Measurements from ENCODE around the gene PWWP2B. TPM values are rescaled to one million over a fixed set of nuclear protein-coding genes. Genes with fewer than 3 reads are reported as not detected.

The PWWP2B gene
- total RNA-seq, 1 experiment from 2014 or later: 51.6 TPM

DNA sequence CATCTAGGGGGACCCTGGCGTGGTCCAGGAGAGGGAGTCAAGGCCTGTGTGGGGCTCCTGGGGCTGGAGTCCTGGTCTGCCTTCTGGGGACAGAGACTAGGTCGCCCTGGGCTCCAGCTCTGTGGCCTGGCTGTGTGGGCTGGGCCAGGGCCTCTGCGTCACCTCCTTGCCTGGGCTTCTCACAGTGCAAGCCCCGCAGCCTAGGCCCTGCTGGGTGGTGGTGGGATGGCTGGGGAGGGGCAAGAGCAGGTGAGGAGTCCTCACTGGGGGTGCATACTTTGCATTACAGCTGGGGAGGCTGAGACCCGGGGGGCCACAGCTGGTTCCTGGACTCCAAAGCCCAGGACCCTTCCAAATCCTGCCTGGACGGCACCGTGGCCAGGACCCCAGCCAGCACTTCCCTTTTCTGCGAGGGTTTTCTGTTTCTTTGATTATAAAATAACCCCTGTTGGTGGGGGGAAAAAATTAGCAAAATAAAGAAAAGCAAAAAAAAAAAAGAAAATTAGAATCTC lies 23.5 kb downstream of the PWWP2B start:
- DNase-seq (ENCODE audit: low read depth, low spot score): no peak
- ATAC-seq: peak; percentile 53
- POLR2A ChIA-PET: interaction anchor here (0.6 kb wide), 1 partner anchor 106 kb away, joined by 3 read pairs; no protein-coding TSS in a partner anchor
- TF ChIP-seq TCF7L2 (IDR thresholded peaks at IDR 0.05; ENCODE audit: low read depth, low read length) (no peak), POLR2AphosphoS5 (IDR thresholded peaks at IDR 0.05; ENCODE audit: low read depth, low read length) (no peak; the same call in 1 of the 2 replicates), SIN3A (IDR thresholded peaks at IDR 0.05; ENCODE audit: borderline replicate concordance, insufficient read depth, low read depth, low read length) (no peak)
- TF ChIP-seq, protein P1, sequence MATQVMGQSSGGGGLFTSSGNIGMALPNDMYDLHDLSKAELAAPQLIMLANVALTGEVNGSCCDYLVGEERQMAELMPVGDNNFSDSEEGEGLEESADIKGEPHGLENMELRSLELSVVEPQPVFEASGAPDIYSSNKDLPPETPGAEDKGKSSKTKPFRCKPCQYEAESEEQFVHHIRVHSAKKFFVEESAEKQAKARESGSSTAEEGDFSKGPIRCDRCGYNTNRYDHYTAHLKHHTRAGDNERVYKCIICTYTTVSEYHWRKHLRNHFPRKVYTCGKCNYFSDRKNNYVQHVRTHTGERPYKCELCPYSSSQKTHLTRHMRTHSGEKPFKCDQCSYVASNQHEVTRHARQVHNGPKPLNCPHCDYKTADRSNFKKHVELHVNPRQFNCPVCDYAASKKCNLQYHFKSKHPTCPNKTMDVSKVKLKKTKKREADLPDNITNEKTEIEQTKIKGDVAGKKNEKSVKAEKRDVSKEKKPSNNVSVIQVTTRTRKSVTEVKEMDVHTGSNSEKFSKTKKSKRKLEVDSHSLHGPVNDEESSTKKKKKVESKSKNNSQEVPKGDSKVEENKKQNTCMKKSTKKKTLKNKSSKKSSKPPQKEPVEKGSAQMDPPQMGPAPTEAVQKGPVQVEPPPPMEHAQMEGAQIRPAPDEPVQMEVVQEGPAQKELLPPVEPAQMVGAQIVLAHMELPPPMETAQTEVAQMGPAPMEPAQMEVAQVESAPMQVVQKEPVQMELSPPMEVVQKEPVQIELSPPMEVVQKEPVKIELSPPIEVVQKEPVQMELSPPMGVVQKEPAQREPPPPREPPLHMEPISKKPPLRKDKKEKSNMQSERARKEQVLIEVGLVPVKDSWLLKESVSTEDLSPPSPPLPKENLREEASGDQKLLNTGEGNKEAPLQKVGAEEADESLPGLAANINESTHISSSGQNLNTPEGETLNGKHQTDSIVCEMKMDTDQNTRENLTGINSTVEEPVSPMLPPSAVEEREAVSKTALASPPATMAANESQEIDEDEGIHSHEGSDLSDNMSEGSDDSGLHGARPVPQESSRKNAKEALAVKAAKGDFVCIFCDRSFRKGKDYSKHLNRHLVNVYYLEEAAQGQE (IDR thresholded peaks at IDR 0.05; ENCODE audit: insufficient read depth in 1 of 2, low read depth in 2 of 2, low read length in 1 of 2): no peak
- TF ChIP-seq, protein P2, sequence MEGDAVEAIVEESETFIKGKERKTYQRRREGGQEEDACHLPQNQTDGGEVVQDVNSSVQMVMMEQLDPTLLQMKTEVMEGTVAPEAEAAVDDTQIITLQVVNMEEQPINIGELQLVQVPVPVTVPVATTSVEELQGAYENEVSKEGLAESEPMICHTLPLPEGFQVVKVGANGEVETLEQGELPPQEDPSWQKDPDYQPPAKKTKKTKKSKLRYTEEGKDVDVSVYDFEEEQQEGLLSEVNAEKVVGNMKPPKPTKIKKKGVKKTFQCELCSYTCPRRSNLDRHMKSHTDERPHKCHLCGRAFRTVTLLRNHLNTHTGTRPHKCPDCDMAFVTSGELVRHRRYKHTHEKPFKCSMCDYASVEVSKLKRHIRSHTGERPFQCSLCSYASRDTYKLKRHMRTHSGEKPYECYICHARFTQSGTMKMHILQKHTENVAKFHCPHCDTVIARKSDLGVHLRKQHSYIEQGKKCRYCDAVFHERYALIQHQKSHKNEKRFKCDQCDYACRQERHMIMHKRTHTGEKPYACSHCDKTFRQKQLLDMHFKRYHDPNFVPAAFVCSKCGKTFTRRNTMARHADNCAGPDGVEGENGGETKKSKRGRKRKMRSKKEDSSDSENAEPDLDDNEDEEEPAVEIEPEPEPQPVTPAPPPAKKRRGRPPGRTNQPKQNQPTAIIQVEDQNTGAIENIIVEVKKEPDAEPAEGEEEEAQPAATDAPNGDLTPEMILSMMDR (IDR thresholded peaks at IDR 0.05): no peak
- Histone ChIP-seq H3K4me1 (ENCODE audit: control insufficient read depth, insufficient read depth, low read length) (peaks cover 58% of the 10 kb centered on the region), H3K9me3 (ENCODE audit: control insufficient read depth, insufficient read depth, low read depth, low read length) (no peaks in the 10 kb centered on the region), H3K4me3 (ENCODE audit: low read depth in 2 of 2, low read length in 2 of 2) (no peak overlapping the region), H3K36me3 (ENCODE audit: control insufficient read depth, insufficient read depth, low read length) (no peaks in the 10 kb centered on the region), H3K27me3 (ENCODE audit: control insufficient read depth, insufficient read depth, low read length) (no peaks in the 10 kb centered on the region), H3K27ac (ENCODE audit: low read length) (peak overlapping the region; percentile 94)
- intact Hi-C loops (cut with micrococcal nuclease; ENCODE audit: unreplicated experiment): no loop called here
- CTCF ChIA-PET: interaction anchor here (0.7 kb wide), 1 partner anchor 26 kb away, joined by 4 read pairs; no protein-coding TSS in a partner anchor
- no TSS peak for BruUV-seq (replicated peaks)
- in situ Hi-C loops (cut with HindIII; ENCODE audit: low pct_unique_long_range_greater_than_20kb, low sequenced_read_pairs): no loop called here

DNA sequence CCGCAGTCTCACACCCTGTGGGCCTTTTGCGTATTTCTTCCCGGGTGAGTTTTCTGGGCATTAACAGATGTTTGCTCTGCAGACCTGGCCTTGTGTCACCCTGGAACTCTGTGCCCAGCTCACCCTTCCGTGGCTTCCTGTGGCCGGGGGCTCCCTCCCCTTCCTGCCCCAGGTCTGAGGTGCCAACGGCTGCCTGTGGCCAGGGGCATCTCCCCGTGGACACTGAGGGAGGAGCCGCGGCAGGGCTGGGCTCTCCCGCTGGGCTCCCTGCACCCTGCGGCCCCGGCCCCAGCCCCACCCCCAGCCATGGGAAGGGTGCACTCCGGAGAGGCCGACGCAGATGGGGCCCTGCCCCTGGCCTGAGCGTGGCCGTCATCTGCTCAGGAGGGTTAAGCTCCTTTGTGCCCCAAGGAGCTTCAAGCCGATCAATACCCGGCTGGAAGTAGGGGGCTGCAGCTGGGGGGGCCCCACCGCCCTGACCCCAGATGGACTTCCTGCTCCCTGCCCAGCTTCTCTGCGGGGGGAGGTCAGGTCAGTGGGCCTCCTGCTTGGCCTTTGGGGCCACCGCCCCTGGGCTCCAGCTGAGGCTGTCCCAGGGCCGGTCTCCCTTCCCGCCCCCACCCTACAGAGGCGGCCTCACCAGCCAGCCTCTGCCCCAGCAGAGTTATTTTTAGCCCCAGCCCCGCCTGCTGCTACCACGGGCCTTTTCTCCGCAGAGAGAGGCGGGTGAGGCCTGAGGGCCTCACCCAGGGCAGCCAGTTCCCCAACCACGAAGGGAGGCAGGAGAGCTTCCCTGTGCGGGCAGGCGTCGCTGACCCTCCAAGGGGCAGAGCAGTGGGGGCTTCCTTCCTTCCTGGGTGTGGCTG lies 24.2 kb downstream of the PWWP2B start:
- no TSS peak for BruUV-seq (replicated peaks)
- Histone ChIP-seq H3K4me1 (ENCODE audit: control insufficient read depth, insufficient read depth, low read length) (peaks cover 58% of the 10 kb centered on the region), H3K9me3 (ENCODE audit: control insufficient read depth, insufficient read depth, low read depth, low read length) (no peaks in the 10 kb centered on the region), H3K36me3 (ENCODE audit: control insufficient read depth, insufficient read depth, low read length) (no peaks in the 10 kb centered on the region), H3K27ac (ENCODE audit: low read length) (peak overlapping the region; percentile 94), H3K4me3 (ENCODE audit: low read depth in 2 of 2, low read length in 2 of 2) (peak overlapping the region in 1 of 2 experiments; percentile 5; a peak in 1 of 4 replicates), H3K27me3 (ENCODE audit: control insufficient read depth, insufficient read depth, low read length) (no peaks in the 10 kb centered on the region)
- ChIA-PET POLR2A (interaction anchor here (0.6 kb wide), 1 partner anchor 25 kb away, joined by 4 read pairs; no protein-coding TSS in a partner anchor), CTCF (interaction anchor here (0.5 to 0.7 kb wide), 3 partner anchors 22 to 240 kb away, joined by 3 to 9 read pairs (median 3); no protein-coding TSS in a partner anchor)
- TF ChIP-seq, protein P2 (IDR thresholded peaks at IDR 0.05): no peak
- no peak; the same call in 1 of the 2 replicates for TF ChIP-seq POLR2AphosphoS5 (IDR thresholded peaks at IDR 0.05; ENCODE audit: low read depth, low read length)
- no peak for TF ChIP-seq SIN3A (IDR thresholded peaks at IDR 0.05; ENCODE audit: borderline replicate concordance, insufficient read depth, low read depth, low read length)
- TF ChIP-seq TCF7L2 (IDR thresholded peaks at IDR 0.05; ENCODE audit: low read depth, low read length): no peak
- TF ChIP-seq, protein P1 (IDR thresholded peaks at IDR 0.05; ENCODE audit: insufficient read depth in 1 of 2, low read depth in 2 of 2, low read length in 1 of 2): no peak
- ATAC-seq (peak; percentile 70), DNase-seq (ENCODE audit: low read depth, low spot score) (no peak)
- intact Hi-C loops (cut with micrococcal nuclease; ENCODE audit: unreplicated experiment): no loop called here
- in situ Hi-C loops (cut with HindIII; ENCODE audit: low pct_unique_long_range_greater_than_20kb, low sequenced_read_pairs): no loop called here

All from Panc1 (cell line).